ENCODE data around the gene MCM6. TPM values are rescaled to one million over a fixed set of nuclear protein-coding genes. Genes with fewer than 3 reads are reported as not detected.
A peak's percentile ranks its signal among the peaks of the same experiment; 100 is the strongest.
"Not testable (repeated sequence)": the region's sequence is repeated elsewhere in the genome, so short reads cannot be mapped to it uniquely, and the experiment has no call there.

The MCM6 gene
- total RNA-seq, 1 experiment from 2014 or later, result 39.9 TPM

- H3K4me1 ChIP-seq (ENCODE audit: insufficient read depth, low read length), result no peaks in the 10 kb centered on the region
- H3K27me3 ChIP-seq (ENCODE audit: low read length), result no peaks in the 10 kb centered on the region
- no peaks in the 10 kb centered on the region for H3K9me2 ChIP-seq (replicated peaks; ENCODE audit: low read length)
- intact Hi-C loops (cut with micrococcal nuclease), result no loop called here
- H4K20me1 ChIP-seq (ENCODE audit: low read length), result no peaks in the 10 kb centered on the region
- ATAC-seq (no peak), DNase-seq (no peak)
- no peaks in the 10 kb centered on the region for H3K79me2 ChIP-seq (ENCODE audit: low read length)
- no peak overlapping the region for H2AFZ ChIP-seq (ENCODE audit: low read length)
- ChIA-PET CTCF (no interaction called here), POLR2A (ENCODE audit: unreplicated experiment) (no interaction called here)
- no peak for TF ChIP-seq EZH2phosphoT487 (IDR thresholded peaks at IDR 0.05; ENCODE audit: borderline replicate concordance, low read length)
- no peak for TF ChIP-seq EZH2 (IDR thresholded peaks at IDR 0.05; ENCODE audit: low read length, unreplicated experiment)
- TF ChIP-seq CTCF (conservative IDR thresholded peaks at IDR 0.05; ENCODE audit: low read depth, low read length), result no peak
- no peaks in the 10 kb centered on the region for H3K9me3 ChIP-seq (ENCODE audit: low read length)
- no peak overlapping the region for H3K9ac ChIP-seq (ENCODE audit: low read length)
- no peak overlapping the region for H3K27ac ChIP-seq (ENCODE audit: low read length)
- no peak overlapping the region for H3K4me2 ChIP-seq (ENCODE audit: low read length)
- no peaks in the 10 kb centered on the region for H3F3A ChIP-seq (ENCODE audit: low read length, unreplicated experiment)
- no TSS peak for BruUV-seq (replicated peaks)
- no peak overlapping the region for H3K4me3 ChIP-seq (ENCODE audit: low read length)
- H3K36me3 ChIP-seq (ENCODE audit: low read depth, low read length), result no peaks in the 10 kb centered on the region
These were observed 9.5 kb upstream of the MCM6 start for GRCh38 chr2:135885709-135886108.

GRCh38 chr2:135882415-135882814 lies 6.2 kb upstream of the MCM6 start:
- ATAC-seq (no peak), DNase-seq (no peak)
- H4K20me1 ChIP-seq (ENCODE audit: low read length), result no peaks in the 10 kb centered on the region
- H3K27me3 ChIP-seq (ENCODE audit: low read length), result no peaks in the 10 kb centered on the region
- H2AFZ ChIP-seq (ENCODE audit: low read length), result no peak overlapping the region
- no peaks in the 10 kb centered on the region for H3K4me1 ChIP-seq (ENCODE audit: insufficient read depth, low read length)
- intact Hi-C loops (cut with micrococcal nuclease), result no loop called here
- no peaks in the 10 kb centered on the region for H3K9me2 ChIP-seq (replicated peaks; ENCODE audit: low read length)
- no peaks in the 10 kb centered on the region for H3K79me2 ChIP-seq (ENCODE audit: low read length)
- no peak overlapping the region for H3K9ac ChIP-seq (ENCODE audit: low read length)
- BruUV-seq (replicated peaks), result no TSS peak
- no peaks in the 10 kb centered on the region for H3K9me3 ChIP-seq (ENCODE audit: low read length)
- no peak overlapping the region for H3K4me3 ChIP-seq (ENCODE audit: low read length)
- ChIA-PET POLR2A (ENCODE audit: unreplicated experiment) (no interaction called here), CTCF (no interaction called here)
- no peak for TF ChIP-seq EZH2 (IDR thresholded peaks at IDR 0.05; ENCODE audit: low read length, unreplicated experiment)
- TF ChIP-seq EZH2phosphoT487 (IDR thresholded peaks at IDR 0.05; ENCODE audit: borderline replicate concordance, low read length), result no peak
- H3K4me2 ChIP-seq (ENCODE audit: low read length), result no peak overlapping the region
- no peaks in the 10 kb centered on the region for H3F3A ChIP-seq (ENCODE audit: low read length, unreplicated experiment)
- no peak overlapping the region for H3K27ac ChIP-seq (ENCODE audit: low read length)
- H3K36me3 ChIP-seq (ENCODE audit: low read depth, low read length), result no peaks in the 10 kb centered on the region

- BruUV-seq (replicated peaks), result not testable (repeated sequence)
- peak overlapping the region; percentile 89 for H2AFZ ChIP-seq (ENCODE audit: low read length)
These were observed 527 bp upstream of the MCM6 start for GRCh38 chr2:135876770-135877169.

More at GRCh38 chr2:135876770-135877169, 527 bp upstream of the MCM6 start:
- DNase-seq; H3K27me3 ChIP-seq (ENCODE audit: low read length); H3K36me3 ChIP-seq (ENCODE audit: low read depth, low read length); H3K27ac ChIP-seq (ENCODE audit: low read length); H3F3A ChIP-seq (ENCODE audit: low read length, unreplicated experiment); H3K9me3 ChIP-seq (ENCODE audit: low read length); ATAC-seq; H3K9me2 ChIP-seq (replicated peaks; ENCODE audit: low read length); intact Hi-C loops (cut with micrococcal nuclease): not testable (repeated sequence)
- Histone ChIP-seq H3K4me2 (ENCODE audit: low read length) (peak overlapping the region; percentile 80), H3K79me2 (ENCODE audit: low read length) (peaks cover 36% of the 10 kb centered on the region), H4K20me1 (ENCODE audit: low read length) (peaks cover 27% of the 10 kb centered on the region), H3K4me3 (ENCODE audit: low read length) (peak overlapping the region; percentile 89), H3K9ac (ENCODE audit: low read length) (peak overlapping the region; percentile 97; the same call in 1 of the 2 replicates), H3K4me1 (ENCODE audit: insufficient read depth, low read length) (peaks cover 17% of the 10 kb centered on the region)
- POLR2A ChIA-PET (ENCODE audit: unreplicated experiment), result interaction anchor here (0.6 to 0.7 kb wide), 2 partner anchors 11 to 17 kb away, joined by 3 to 4 read pairs; no protein-coding TSS in a partner anchor
- CTCF ChIA-PET, result interaction anchor here (0.7 to 1.0 kb wide), 2 partner anchors 37 to 369 kb away, joined by 4 to 5 read pairs; no protein-coding TSS in a partner anchor

Measured in PC-3 (cell line).